Renal pelvis (tissue), 12 donors: ENCODE data around the gene POLR1C. TPM values are rescaled to one million over a fixed set of nuclear protein-coding genes. Genes with fewer than 3 reads are reported as not detected.
"Not testable (repeated sequence)": the region's sequence is repeated elsewhere in the genome, so short reads cannot be mapped to it uniquely, and the experiment has no call there.

ENCODE experiments used
- DNase-seq: peaks from one replicate; pipeline ENCODE4 v3.0.0-alpha.2; 2013
- long read RNA-seq, 16 experiments: transcript quantifications; one replicate each; lab custom pipeline, GENCODE V29; 2026
- polyA plus RNA-seq, 3 donors: library from polyadenylated mRNA; unstranded; fragments of 120-200 nt; gene quantifications; one replicate each; pipeline ENCODE4 v1.2.1, GENCODE V29; 2013; ENCODE audit not compliant: insufficient read length in 3 of 3

Gene POLR1C, protein sequence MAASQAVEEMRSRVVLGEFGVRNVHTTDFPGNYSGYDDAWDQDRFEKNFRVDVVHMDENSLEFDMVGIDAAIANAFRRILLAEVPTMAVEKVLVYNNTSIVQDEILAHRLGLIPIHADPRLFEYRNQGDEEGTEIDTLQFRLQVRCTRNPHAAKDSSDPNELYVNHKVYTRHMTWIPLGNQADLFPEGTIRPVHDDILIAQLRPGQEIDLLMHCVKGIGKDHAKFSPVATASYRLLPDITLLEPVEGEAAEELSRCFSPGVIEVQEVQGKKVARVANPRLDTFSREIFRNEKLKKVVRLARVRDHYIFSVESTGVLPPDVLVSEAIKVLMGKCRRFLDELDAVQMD
- 10 to 100 TPM; 39.8 to 43.8 (median 42.9) TPM for polyA plus RNA-seq
- long read RNA-seq, donor 1, transcript POLR1C-203 (9 exons, 1,355 nt) = major isoform, 10 of 19 reads
- long read RNA-seq, donor 1, partial matches to known transcripts = 6 of 19 reads
- long read RNA-seq, donor 1, other reads (novel, unspliced or antisense) = 0 of 19 reads
- long read RNA-seq, donor 2, transcript POLR1C-203 (9 exons, 1,355 nt) = major isoform, 23 of 33 reads
- long read RNA-seq, donor 2, partial matches to known transcripts = 6 of 33 reads
- long read RNA-seq, donor 2, other reads (novel, unspliced or antisense) = 0 of 33 reads
- long read RNA-seq, donor 3, transcript POLR1C-203 (9 exons, 1,355 nt) = major isoform, 13 of 196 reads
- long read RNA-seq, donor 3, partial matches to known transcripts = 112 of 196 reads
- long read RNA-seq, donor 3, other reads (novel, unspliced or antisense) = 71 of 196 reads
- long read RNA-seq, donor 4, transcript POLR1C-203 (9 exons, 1,355 nt) = major isoform, 15 of 51 reads
- long read RNA-seq, donor 4, partial matches to known transcripts = 32 of 51 reads
- long read RNA-seq, donor 4, other reads (novel, unspliced or antisense) = 0 of 51 reads
- long read RNA-seq, donor 5, transcript POLR1C-203 (9 exons, 1,355 nt) = major isoform, 10 of 16 reads
- long read RNA-seq, donor 5, partial matches to known transcripts = 5 of 16 reads
- long read RNA-seq, donor 5, other reads (novel, unspliced or antisense) = 0 of 16 reads
- long read RNA-seq, donor 6, transcript POLR1C-203 (9 exons, 1,355 nt) = major isoform, 9 of 276 reads
- long read RNA-seq, donor 6, partial matches to known transcripts = 162 of 276 reads
- long read RNA-seq, donor 6, other reads (novel, unspliced or antisense) = 101 of 276 reads
- long read RNA-seq, donor 7, transcript POLR1C-203 (9 exons, 1,355 nt) = major isoform, 13 of 21 reads
- long read RNA-seq, donor 7, partial matches to known transcripts = 7 of 21 reads
- long read RNA-seq, donor 7, other reads (novel, unspliced or antisense) = 0 of 21 reads
- long read RNA-seq, donor 8, partial matches to known transcripts = 76 of 105 reads
- long read RNA-seq, donor 8, other reads (novel, unspliced or antisense) = 25 of 105 reads
- long read RNA-seq, donor 9, transcript POLR1C-203 (9 exons, 1,355 nt) = major isoform, 19 of 43 reads
- long read RNA-seq, donor 9, partial matches to known transcripts = 19 of 43 reads
- long read RNA-seq, donor 9, other reads (novel, unspliced or antisense) = 0 of 43 reads
- long read RNA-seq, donor 10, transcript POLR1C-203 (9 exons, 1,355 nt) = major isoform, 11 of 12 reads
- long read RNA-seq, donor 10, partial matches to known transcripts = 0 of 12 reads
- long read RNA-seq, donor 10, other reads (novel, unspliced or antisense) = 0 of 12 reads
- long read RNA-seq, donor 11, transcript POLR1C-203 (9 exons, 1,355 nt) = major isoform, 8 of 35 reads
- long read RNA-seq, donor 11, partial matches to known transcripts = 27 of 35 reads
- long read RNA-seq, donor 11, other reads (novel, unspliced or antisense) = 0 of 35 reads
- long read RNA-seq, donor 12, transcript POLR1C-203 (9 exons, 1,355 nt) = major isoform, 23 of 47 reads
- long read RNA-seq, donor 12, partial matches to known transcripts = 13 of 47 reads
- long read RNA-seq, donor 12, other reads (novel, unspliced or antisense) = 6 of 47 reads
- long read RNA-seq, donor 13, transcript POLR1C-203 (9 exons, 1,355 nt) = major isoform, 6 of 8 reads
- long read RNA-seq, donor 13, partial matches to known transcripts = 0 of 8 reads
- long read RNA-seq, donor 13, other reads (novel, unspliced or antisense) = 0 of 8 reads
- long read RNA-seq, donor 14, transcript POLR1C-203 (9 exons, 1,355 nt) = major isoform, 18 of 54 reads
- long read RNA-seq, donor 14, partial matches to known transcripts = 31 of 54 reads
- long read RNA-seq, donor 14, other reads (novel, unspliced or antisense) = 0 of 54 reads
- long read RNA-seq, donor 15, transcript POLR1C-203 (9 exons, 1,355 nt) = major isoform, 11 of 61 reads
- long read RNA-seq, donor 15, partial matches to known transcripts = 46 of 61 reads
- long read RNA-seq, donor 15, other reads (novel, unspliced or antisense) = 0 of 61 reads
- long read RNA-seq, donor 16, transcript POLR1C-203 (9 exons, 1,355 nt) = major isoform, 14 of 18 reads
- long read RNA-seq, donor 16, partial matches to known transcripts = 0 of 18 reads
- long read RNA-seq, donor 16, other reads (novel, unspliced or antisense) = 0 of 18 reads

DNA sequence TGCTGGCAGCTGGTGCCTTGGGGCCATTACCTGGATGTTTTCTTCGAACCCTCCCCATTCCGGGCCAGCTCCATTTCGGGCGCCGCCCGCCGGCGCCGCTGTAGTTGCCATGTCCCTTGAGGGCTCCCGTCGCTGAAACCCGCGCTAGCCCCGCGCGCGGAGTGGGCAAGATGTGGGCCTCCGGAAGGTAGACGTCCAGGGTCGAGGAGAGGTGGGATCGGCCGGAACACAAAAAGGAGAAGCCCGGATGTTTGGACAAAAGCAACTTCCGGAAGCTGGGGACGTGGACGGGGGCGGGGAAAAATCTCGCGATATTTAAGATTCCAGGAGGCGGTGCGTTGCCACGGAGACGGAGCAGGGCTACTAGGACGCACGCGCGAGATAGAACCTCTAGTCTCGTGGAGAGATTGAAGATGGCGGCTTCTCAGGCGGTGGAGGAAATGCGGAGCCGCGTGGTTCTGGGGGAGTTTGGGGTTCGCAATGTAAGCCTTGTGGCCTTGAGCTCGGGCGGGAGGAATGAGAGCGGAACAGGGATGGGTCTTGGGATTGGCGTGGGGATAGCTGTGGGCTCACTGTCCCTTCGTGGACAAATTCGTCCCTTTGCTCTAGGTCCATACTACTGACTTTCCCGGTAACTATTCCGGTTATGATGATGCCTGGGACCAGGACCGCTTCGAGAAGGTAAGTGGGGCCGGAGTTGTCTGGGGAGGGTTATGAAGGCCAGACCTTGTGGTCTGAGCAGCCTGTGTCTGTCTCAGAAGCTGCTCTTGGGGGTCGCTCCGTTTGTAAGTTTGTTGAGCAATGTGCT is at the start of gene POLR1C, which contains the start of gene YIPF3:
Gene POLR1C, plus strand, starts transcription at position 393 of the 808 bp plus-strand sequence. Its CDS starts 21 bp downstream, at position 414.
Gene YIPF3, minus strand, starts transcription at position 230 of the 808 bp plus-strand sequence. Its CDS starts 119 bp downstream, at position 111.
- DNase-seq = peak; percentile 98

DNA sequence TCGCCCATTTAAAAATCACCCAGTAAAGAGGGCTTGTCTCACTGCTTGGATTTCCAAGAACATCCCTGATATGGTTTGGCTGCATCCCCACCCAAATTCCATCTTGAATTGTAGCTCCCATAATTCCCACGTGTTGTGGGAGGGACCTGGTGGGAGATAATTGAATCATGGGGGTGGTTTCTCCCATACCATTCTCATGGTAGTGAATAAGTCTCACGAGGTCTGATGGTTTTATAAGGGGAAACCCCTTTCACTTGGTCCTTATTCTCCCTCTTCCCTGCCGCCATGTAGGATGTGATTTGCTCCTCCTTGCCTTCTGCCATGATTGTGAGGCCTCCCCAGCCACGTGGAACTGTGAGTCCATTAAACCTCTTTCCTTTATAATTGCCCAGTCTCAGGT is 49.6 kb upstream of the POLR1C start:
- not testable (repeated sequence) for DNase-seq

DNA sequence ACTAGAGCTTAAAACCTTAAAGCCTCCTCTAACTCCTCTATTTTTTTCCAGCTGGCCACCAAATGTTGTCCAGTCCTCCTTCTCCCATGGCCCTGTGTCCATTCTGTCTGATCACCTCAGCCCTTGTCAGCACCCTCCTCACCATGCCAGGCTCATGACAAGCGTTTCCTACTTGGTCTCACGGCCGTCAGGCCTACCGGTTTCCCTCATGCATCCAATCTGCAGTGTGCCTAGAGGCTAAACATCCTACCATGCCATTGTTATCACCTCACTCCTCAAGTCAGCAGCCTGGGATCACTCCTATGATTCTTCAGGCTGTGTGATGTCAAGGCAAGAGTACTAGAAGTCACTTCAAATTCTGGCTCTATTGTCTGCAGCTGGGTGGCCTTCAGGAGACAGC is 49.1 kb upstream of the POLR1C start:
- DNase-seq = no peak

DNA sequence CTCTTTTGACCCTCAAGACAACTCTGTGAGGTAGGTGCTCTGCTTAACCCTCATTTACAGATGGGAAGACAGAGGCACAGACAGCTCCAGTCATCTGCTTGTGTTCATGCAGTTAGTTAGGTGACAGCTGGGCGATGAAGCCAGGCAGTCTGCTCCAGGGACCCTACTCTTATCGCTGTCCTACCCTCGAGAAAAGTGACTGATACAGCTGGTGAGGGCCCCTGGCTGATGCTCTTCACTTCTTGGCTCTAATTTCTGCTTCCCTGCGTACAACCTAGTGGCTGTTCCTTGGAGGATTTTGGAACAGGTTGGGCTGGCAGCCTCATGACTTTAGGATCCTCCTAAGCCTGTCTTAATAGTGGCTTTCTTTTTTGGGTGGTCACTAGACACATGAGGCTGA is 48.6 kb upstream of the POLR1C start:
- DNase-seq = no peak

DNA sequence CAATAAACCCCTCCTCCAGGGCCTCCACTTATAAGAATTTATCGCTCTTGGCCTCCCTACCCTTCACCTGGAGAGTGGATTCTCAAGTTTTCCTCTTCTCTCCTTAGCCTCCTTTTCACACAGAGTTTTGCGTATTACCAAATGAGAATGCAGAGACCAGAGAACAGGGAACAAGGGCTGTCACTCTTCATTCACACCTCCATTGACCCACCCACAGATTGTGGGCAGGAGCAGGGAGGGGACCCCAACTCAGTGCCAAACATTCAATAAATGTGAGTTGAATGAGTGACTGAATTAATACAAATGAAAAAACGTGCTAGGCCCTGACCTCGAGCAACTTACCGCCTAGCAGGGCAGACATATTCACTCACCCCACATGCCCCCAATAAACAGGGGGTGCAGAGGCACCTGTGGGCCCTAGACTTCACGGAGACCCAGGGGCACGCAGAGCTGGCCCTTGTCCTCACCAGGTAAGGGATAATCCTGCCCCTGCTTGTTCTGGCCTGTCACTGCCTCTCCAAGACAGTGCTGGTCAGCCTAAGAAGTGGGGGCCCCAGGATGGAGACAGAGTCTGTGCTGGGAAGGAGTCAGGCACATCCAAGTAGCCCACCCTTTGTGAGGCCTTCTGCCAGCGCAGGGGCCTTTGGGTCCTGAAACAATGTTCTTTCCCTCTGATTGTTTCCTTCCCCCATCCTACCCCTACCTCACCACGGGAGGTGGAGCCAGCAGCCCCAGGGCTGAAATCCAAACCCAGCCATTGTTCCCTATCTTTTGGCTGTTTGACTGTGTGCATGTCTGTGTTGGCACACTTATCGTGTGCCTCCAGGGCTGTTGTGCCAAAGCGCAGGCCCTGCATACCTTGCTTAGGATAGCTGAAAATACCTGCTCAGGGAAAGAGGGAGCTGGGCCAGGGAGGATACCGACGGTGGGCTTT is 47.9 kb upstream of the POLR1C start:
- DNase-seq = no peak

DNA sequence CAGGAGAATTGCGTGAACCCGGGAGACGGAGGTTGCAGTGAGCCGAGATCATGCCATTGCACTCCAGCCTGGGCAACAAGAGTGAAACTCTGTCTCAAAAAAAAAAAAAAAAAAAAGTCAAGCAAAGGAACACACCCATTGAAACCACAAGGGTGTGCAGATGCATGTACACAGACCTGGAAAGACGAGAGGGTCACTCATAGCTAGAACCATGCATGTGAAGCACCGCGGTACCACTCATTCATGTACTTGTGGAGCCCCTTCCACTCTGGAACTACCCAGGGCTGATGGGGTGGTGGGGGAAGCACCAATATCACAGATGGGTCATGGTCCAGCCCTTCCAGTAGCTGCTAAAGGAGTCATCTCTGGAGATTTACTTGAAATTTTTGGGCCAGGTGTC is 46.9 kb upstream of the POLR1C start:
- DNase-seq = no peak

DNA sequence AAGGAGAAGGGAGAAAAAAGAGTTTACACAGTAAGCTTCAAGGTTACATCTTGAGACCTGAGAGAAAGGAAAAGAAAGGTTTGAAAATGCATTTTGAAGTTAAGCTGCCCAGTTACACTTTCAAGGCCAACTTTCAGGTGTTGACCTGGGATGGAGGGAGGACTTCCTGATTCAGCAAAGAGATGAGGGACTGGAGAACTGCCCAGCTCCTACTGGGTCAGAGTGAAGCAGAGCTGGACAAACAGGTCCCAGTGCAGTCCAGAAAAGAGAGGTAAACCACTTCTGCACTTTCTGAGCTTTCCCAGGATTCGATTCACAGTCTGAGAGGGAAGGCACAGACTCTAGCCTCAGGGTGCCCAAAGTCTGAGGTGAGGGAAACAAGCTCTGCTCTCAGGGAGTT is 45.5 kb upstream of the POLR1C start:
- DNase-seq = no peak

DNA sequence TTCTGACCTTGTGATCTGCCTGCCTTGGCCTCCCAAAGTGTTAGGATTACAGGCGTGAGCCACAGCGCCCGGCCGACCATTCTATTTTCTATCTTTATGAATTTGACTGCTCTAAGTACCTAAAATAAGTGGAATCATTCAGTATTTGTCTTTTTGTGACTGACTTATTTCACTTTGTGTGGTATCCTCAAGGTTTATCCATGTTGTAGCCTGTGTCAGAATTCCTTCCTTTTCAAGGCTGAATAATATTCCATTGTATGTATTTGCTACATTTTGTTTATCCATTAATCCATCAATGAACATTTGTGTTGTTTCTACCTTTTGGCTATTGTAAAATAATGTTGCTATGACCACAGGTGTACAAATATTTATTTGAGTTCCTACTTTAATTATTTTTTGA is 44.4 kb upstream of the POLR1C start:
- DNase-seq = no peak

DNA sequence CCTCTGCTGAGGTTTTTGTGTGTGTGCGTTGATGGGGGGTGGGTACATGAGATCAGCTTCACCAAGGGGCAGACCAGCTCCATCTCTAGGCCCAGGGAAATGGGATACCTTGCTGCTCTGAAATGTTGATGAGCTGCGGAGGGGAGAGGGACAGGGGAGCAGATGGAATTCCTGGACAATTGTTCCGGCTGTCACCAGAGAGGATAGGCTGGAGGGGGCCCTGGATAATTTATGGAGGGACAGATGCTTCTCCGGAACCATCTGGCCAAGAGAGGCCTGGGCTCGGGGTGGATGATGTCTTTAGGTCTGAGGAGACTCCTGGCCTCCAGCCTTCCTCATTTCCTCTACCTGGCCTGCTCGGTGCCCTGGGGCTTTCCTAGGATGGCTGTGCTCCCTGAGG is 41.4 kb upstream of the POLR1C start:
- DNase-seq = no peak

DNA sequence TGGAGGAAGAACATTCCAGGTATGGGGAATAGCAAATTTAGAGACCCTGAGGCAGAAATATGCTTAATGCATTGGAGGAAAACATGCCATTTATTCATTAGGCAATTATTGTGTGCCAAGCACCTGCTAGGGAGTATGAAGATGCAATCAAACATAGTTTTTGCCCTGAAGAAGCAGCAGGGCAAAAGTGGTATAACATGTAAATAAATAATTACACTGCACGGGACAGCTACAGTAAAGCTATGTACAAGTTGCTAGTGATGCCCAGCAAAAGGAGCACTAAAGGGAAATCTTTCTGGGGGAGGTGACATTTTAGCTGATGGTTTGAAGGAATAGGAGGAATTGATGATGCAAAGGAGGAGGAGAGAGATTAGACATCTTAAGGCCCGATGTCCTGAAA is 40.1 kb upstream of the POLR1C start:
- no peak for DNase-seq

DNA sequence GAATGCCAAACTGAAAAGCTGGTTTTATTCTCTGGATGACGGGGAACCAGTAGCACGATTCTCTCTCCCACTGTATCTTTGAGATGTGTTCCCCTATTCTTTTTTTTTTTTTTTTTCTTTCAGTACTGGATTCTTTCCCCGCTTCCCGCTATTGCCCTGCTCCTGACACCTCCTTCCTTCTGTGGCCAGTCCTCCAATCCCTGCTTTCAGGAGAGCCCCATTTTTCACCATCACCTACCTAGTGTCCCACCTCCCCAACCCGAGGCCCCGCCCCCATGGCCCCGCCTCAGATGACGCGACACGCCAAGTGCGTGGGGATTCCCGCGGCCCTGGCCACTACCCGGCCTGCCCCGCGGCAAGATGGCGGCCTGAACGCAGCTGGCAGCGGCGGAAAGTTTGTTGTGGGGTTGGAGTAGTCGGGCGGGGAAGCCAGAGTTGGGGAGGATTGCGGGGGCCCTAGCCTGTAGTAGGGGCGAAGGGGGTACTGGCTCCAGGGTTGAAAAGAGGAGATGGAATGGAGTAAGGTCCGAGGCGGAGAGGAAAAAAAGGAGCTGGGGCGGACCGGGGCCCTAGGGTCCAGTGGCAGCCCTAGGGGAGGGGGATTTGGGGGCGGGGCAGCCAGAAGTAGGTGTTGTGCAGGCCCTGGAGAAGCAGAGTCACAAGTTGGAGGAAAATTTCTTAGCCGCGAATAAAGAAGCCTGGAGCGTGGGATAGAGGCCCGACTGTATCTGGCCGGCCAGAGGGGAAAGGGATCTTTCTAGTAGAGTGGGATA is 39.5 kb upstream of the POLR1C start, which contains the start of gene TJAP1:
Gene TJAP1, plus strand, starts transcription at position 336 of the 773 bp plus-strand sequence. CDS start 21,432 bp downstream, outside the sequence.
- DNase-seq = peak; percentile 92

DNA sequence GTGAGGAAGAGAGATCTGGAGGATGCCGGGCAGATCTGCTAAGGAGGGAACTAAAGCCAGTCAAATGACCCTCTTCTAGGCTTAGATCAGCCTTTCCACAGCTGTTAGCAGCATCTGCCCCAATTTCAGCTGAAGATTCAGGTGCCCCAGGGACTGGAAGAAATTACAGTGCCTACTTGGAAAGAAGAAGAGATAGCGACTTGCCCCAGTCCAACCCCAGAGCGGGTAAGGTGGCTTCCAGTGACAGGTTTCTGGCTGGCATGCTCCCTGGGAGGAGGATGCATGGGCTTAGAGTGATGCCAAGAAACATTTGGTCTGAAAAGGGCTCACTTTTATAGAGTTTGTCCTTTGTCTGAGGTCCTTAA is 38.9 kb upstream of the POLR1C start:
- DNase-seq = no peak

DNA sequence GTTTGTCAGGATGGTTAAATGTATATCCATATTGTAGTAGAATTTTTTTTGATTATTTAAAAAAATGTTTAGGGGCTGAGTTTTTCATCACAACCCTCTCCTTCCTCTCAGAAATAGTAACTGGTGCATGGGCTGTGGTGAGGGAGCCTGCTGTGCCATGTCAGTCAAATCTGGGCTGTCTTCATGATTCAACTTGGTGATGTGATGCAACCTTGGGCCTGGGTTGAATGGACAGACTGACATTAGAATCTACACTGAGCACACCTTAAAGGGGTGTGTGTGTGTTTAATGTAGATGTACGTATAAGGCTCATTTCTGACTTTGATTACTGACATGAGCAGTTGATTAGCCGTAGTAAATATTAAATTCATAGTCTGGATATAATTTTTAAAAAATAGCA is 35.8 kb upstream of the POLR1C start:
- DNase-seq = no peak

DNA sequence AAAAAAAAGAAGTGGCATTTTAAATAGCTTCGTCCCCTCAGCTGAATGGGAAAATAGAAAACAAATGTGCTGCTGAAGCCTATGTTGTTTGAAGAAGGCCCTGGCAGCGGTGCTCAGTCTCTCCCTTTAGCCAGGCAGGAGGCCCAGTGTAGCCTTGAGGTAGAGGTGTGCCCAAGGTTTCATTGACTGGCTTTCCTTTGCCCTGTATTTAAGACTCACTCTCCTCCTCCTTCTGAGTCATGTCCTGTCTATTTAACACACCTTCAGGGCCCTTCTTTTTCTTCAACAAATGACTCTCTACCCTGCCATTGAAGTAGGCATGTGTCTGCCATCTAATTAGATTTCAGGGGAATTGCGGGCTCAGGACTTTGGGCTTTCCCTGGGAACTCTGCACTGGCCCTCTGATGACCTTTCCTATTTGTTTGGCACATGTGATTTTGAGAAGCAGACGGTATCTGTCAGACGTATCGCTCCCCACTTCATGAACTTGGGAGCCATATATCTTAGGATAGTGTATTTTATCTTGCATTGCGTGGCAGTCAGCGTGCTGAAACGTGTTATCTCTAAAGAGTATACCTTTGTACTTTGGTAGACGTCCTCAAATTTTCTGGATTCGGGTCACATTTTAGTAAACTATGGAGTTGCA is 35.2 kb upstream of the POLR1C start:
- DNase-seq = no peak

DNA sequence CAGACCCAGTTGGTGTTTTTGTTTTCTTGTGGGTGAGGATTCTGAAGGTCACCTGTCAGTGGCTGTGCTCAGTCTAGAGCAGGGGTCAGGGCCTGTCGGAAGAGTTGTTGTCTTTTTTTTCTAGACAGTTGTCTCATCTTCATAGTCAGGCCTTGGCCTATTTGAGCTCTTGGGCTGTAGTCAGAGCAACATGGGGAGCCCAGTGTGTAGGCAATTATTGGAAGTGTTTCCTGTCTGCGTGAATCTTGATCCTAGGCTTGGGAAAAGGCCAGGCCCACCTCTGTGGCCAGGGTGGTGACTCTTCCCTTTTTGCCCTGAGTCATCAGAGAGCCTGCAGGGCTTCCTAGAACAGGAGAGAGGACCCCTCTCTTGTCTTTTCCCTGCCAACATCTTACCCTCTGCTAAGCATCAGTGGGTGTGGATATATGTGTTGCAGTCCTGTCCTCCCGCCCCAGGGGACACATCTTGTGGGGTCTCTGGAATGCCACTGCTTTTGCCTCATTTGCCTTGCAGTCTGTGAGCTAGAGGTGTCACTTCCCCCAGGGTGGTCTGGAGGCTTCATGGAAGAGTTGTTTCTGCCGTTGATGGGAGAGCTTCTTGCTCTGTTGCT is 28.1 kb upstream of the POLR1C start:
- DNase-seq = no peak
